WTC11 (cell line): ENCODE measurements around the gene SRXN1. TPM values are rescaled to one million over a fixed set of nuclear protein-coding genes. Genes with fewer than 3 reads are reported as not detected.
A peak's percentile ranks its signal among the peaks of the same experiment; 100 is the strongest.

ENCODE experiments used
- AFF4 ChIP-seq: sonication (generic); formaldehyde crosslinking; IDR thresholded peaks from 2 replicates; pipeline ENCODE4 v1.8.1; 2023; ENCODE audit warnings: mild to moderate bottlenecking, missing genetic modification reagents, borderline replicate concordance
- AR ChIP-seq: fragments of 250-450 bp; sonication (Bioruptor Pico); IDR thresholded peaks from 2 replicates; pipeline ENCODE4 v1.9.0; 2021; ENCODE audit warnings: mild to moderate bottlenecking
- ATF1 ChIP-seq: sonication (generic); formaldehyde crosslinking; IDR thresholded peaks from 2 replicates; pipeline ENCODE4 v1.8.1; 2023; ENCODE audit warnings: mild to moderate bottlenecking, moderate library complexity, missing genetic modification reagents
- ATF2 ChIP-seq: sonication (generic); formaldehyde crosslinking; IDR thresholded peaks from 2 replicates; pipeline ENCODE4 v1.8.1; 2022; ENCODE audit warnings: low read depth, missing genetic modification reagents, borderline replicate concordance
- ATF3 ChIP-seq: sonication (generic); formaldehyde crosslinking; conservative IDR thresholded peaks from 2 replicates; pipeline ENCODE4 v1.8.1; 2022; ENCODE audit warnings: mild to moderate bottlenecking, missing genetic modification reagents
- CREM ChIP-seq: sonication (generic); formaldehyde crosslinking; IDR thresholded peaks from 2 replicates; pipeline ENCODE4 v1.8.1; 2022; ENCODE audit warnings: mild to moderate bottlenecking, missing genetic modification reagents, moderate library complexity
- ESRRA ChIP-seq: sonication (generic); formaldehyde crosslinking; IDR thresholded peaks from 2 replicates; pipeline ENCODE4 v1.8.1; 2022; ENCODE audit warnings: mild to moderate bottlenecking, missing genetic modification reagents, borderline replicate concordance
- FOXJ3 ChIP-seq: sonication (generic); formaldehyde crosslinking; IDR thresholded peaks from 2 replicates; pipeline ENCODE4 v1.9.0; 2021; ENCODE audit warnings: missing genetic modification reagents, mild to moderate bottlenecking, borderline replicate concordance
- FOXP1 ChIP-seq: sonication (generic); formaldehyde crosslinking; IDR thresholded peaks from 2 replicates; pipeline ENCODE4 v1.8.0; 2022; ENCODE audit warnings: missing genetic modification reagents, mild to moderate bottlenecking, moderate library complexity, borderline replicate concordance
- GRHL2 ChIP-seq: fragments of 250-450 bp; sonication (Bioruptor Pico); IDR thresholded peaks from 2 replicates; pipeline ENCODE4 v1.8.0; 2022; ENCODE audit warnings: mild to moderate bottlenecking, moderate library complexity; ENCODE audit not compliant: insufficient replicate concordance, severe bottlenecking
- MAX ChIP-seq: sonication (generic); formaldehyde crosslinking; IDR thresholded peaks from 2 replicates; pipeline ENCODE4 v1.8.0; 2022; ENCODE audit warnings: mild to moderate bottlenecking, missing genetic modification reagents
- PREB ChIP-seq: sonication (generic); formaldehyde crosslinking; IDR thresholded peaks from 2 replicates; pipeline ENCODE4 v1.8.1; 2022; ENCODE audit warnings: mild to moderate bottlenecking, missing genetic modification reagents, moderate library complexity, borderline replicate concordance
- TEAD4 ChIP-seq: sonication (generic); formaldehyde crosslinking; IDR thresholded peaks from 2 replicates; pipeline ENCODE4 v1.8.0; 2022; ENCODE audit warnings: mild to moderate bottlenecking, missing genetic modification reagents
- USF1 ChIP-seq: sonication (generic); formaldehyde crosslinking; IDR thresholded peaks from 2 replicates; pipeline ENCODE4 v1.8.0; 2022; ENCODE audit warnings: mild to moderate bottlenecking, missing genetic modification reagents
- ZBTB21 ChIP-seq: sonication (generic); formaldehyde crosslinking; IDR thresholded peaks from 2 replicates; pipeline ENCODE4 v1.8.1; 2023; ENCODE audit warnings: mild to moderate bottlenecking, missing genetic modification reagents, borderline replicate concordance
- ZMAT4 ChIP-seq: fragments of 250-450 bp; sonication (Bioruptor Pico); IDR thresholded peaks from 2 replicates; pipeline ENCODE4 v1.9.0; 2021; ENCODE audit warnings: mild to moderate bottlenecking
- ZNF232 ChIP-seq: sonication (generic); formaldehyde crosslinking; IDR thresholded peaks from 2 replicates; pipeline ENCODE4 v1.8.0; 2022; ENCODE audit warnings: mild to moderate bottlenecking, missing genetic modification reagents
- ZNF396 ChIP-seq: fragments of 250-450 bp; sonication (Bioruptor Pico); IDR thresholded peaks from 2 replicates; pipeline ENCODE4 v1.8.0; 2021; ENCODE audit warnings: mild to moderate bottlenecking, moderate library complexity, borderline replicate concordance
- ZNF423 ChIP-seq: fragments of 250-450 bp; sonication (Bioruptor Pico); IDR thresholded peaks from 2 replicates; pipeline ENCODE4 v2.1.2; 2022; ENCODE audit warnings: mild to moderate bottlenecking, moderate library complexity
- ZNF512 ChIP-seq: sonication (generic); formaldehyde crosslinking; IDR thresholded peaks from 2 replicates; pipeline ENCODE4 v1.8.1; 2022; ENCODE audit warnings: missing genetic modification reagents, borderline replicate concordance
- ZNF671 ChIP-seq: fragments of 250-450 bp; sonication (Bioruptor Pico); IDR thresholded peaks from 2 replicates; pipeline ENCODE4 v1.8.0; 2021; ENCODE audit warnings: mild to moderate bottlenecking
- total RNA-seq: library from RNA; stranded (reverse); gene quantifications from 3 replicates; pipeline ENCODE4 v1.2.3, GENCODE V29; 2021

The SRXN1 gene
- total RNA-seq, 1 experiment from 2014 or later = 23.0 TPM

- 0 out of 2 replicates have a peak, but pooled peaks have one; percentile 57 for TF ChIP-seq ZBTB21 (CRISPR knock-in tag)
- TF ChIP-seq GRHL2 (CRISPR knock-in tag) = no peak
- no peak for TF ChIP-seq ZNF232
- TF ChIP-seq TEAD4 (CRISPR knock-in tag) = no peak
- TF ChIP-seq ATF2 = no peak
- TF ChIP-seq ZNF423 = no peak
- peak; percentile 46; the same call in 1 of the 2 replicates for TF ChIP-seq ESRRA (CRISPR knock-in tag)
- no peak for TF ChIP-seq ZNF671
- TF ChIP-seq ATF3 (CRISPR knock-in tag) = no peak
- no peak for TF ChIP-seq MAX (CRISPR knock-in tag)
- no peak for TF ChIP-seq FOXP1 (CRISPR knock-in tag)
- TF ChIP-seq PREB (CRISPR knock-in tag) = no peak
- TF ChIP-seq ZNF512 = no peak
- TF ChIP-seq CREM = no peak
- TF ChIP-seq AFF4 (CRISPR knock-in tag) = no peak
- TF ChIP-seq AR (CRISPR knock-in tag) = no peak
- no peak for TF ChIP-seq ATF1
- TF ChIP-seq FOXJ3 (CRISPR knock-in tag) = no peak
- no peak for TF ChIP-seq ZMAT4 (CRISPR knock-in tag)
- no peak for TF ChIP-seq USF1 (CRISPR knock-in tag)
- TF ChIP-seq ZNF396 (CRISPR knock-in tag) = no peak
Measured at GRCh38 chr20:645318-646106, 7.5 kb downstream of the SRXN1 start (continued).
